ENCODE results near the gene LRRIQ1. TPM values are rescaled to one million over a fixed set of nuclear protein-coding genes. Genes with fewer than 3 reads are reported as not detected.

The LRRIQ1 gene
- total and polyA plus RNA-seq, 2 of the 13 experiments (the other 11 are each of a cell fraction or from before 2014, with no cell fraction given): not detected

- TF ChIP-seq TFDP2 (CRISPR knock-in tag; IDR thresholded peaks at IDR 0.05) (0 out of 2 replicates have a peak, but pooled peaks have one; percentile 24), IKZF1 (IDR thresholded peaks at IDR 0.05) (no peak), GATAD1 (CRISPR knock-in tag; IDR thresholded peaks at IDR 0.05) (peak; percentile 71; the same call in 1 of the 2 replicates), SAP130 (CRISPR knock-in tag; IDR thresholded peaks at IDR 0.05; ENCODE audit: low read depth) (peak; percentile 35; the same call in 1 of the 2 replicates), NFYC (CRISPR knock-in tag; IDR thresholded peaks at IDR 0.05) (peak; percentile 78), ZNF782 (CRISPR knock-in tag; IDR thresholded peaks at IDR 0.05; ENCODE audit: borderline replicate concordance) (no peak), ZNF264 (CRISPR knock-in tag; IDR thresholded peaks at IDR 0.05) (no peak), ZNF263 (CRISPR knock-in tag; IDR thresholded peaks at IDR 0.05) (no peak), ZNF800 (CRISPR knock-in tag; IDR thresholded peaks at IDR 0.05) (no peak), ZBTB46 (CRISPR knock-in tag; IDR thresholded peaks at IDR 0.05; ENCODE audit: borderline replicate concordance) (no peak), TBX3 (IDR thresholded peaks at IDR 0.05; ENCODE audit: borderline replicate concordance) (no peak), CC2D1A (CRISPR knock-in tag; IDR thresholded peaks at IDR 0.05) (no peak), ATF4 (CRISPR knock-in tag; IDR thresholded peaks at IDR 0.05) (no peak), ZC3H13 (CRISPR knock-in tag; IDR thresholded peaks at IDR 0.05) (no peak), ZNF160 (CRISPR knock-in tag; IDR thresholded peaks at IDR 0.05) (no peak), ZBTB34 (CRISPR knock-in tag; IDR thresholded peaks at IDR 0.05) (no peak), ZNF280D (CRISPR knock-in tag; IDR thresholded peaks at IDR 0.05) (no peak), NFYB (CRISPR knock-in tag; IDR thresholded peaks at IDR 0.05) (peak; percentile 84), CREBL2 (CRISPR knock-in tag; IDR thresholded peaks at IDR 0.05; ENCODE audit: borderline replicate concordance) (no peak)
- TF ChIP-seq, protein P1, sequence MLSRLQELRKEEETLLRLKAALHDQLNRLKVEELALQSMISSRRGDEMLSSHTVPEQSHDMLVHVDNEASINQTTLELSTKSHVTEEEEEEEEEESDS (CRISPR knock-in tag; IDR thresholded peaks at IDR 0.05; ENCODE audit: borderline replicate concordance): no peak
Observed at GRCh38 chr12:85036234-85036707, at the start of gene LRRIQ1, which contains the start of gene TSPAN19 (continued).
